Caco-2 (cell line): ENCODE data around the gene NAV3. TPM values are rescaled to one million over a fixed set of nuclear protein-coding genes. Genes with fewer than 3 reads are reported as not detected.

ENCODE experiments used
- BruUV-seq: library from RNA; stranded (reverse); fragments of 400-500 nt; replicated peaks from 2 replicates; lab custom pipeline; 2021; lab: Mats Ljungman, UMichigan
- CTCF ChIA-PET: fragments of 300-600 bp; sonication (Branson Sonifier 250); formaldehyde crosslinking; loops from one replicate; lab custom pipeline; 2022; ENCODE audit warnings: antibody characterized with exemption; lab: Charles Lee
- POLR2A ChIA-PET: fragments of 300-600 bp; sonication (Branson Sonifier 250); formaldehyde crosslinking; loops from one replicate; lab custom pipeline; 2022; ENCODE audit warnings: antibody characterized with exemption; lab: Charles Lee
- DNase-seq, 2 experiments: peaks; one replicate each; pipeline versions ENCODE4 v3.0.0 to v3.0.0-alpha.2; 2020 to 2022
- H3K27me3 ChIP-seq: replicated peaks from 2 replicates; pipeline ENCODE4 v1.6.0; 2011; ENCODE audit warnings: low read length; ENCODE audit not compliant: control insufficient read depth, insufficient read depth
- H3K36me3 ChIP-seq: 2 replicates; pipeline ENCODE4 v1.5.1; 2011; ENCODE audit warnings: low read length; ENCODE audit not compliant: control insufficient read depth, insufficient read depth
- H3K4me1 ChIP-seq: fragments of 250-450 bp; sonication (Bioruptor Pico); 2 replicates; pipeline ENCODE4 v1.5.1; 2020; ENCODE audit warnings: mild to moderate bottlenecking
- H3K4me3 ChIP-seq: 2 replicates; pipeline ENCODE4 v1.5.1; 2011; ENCODE audit warnings: low read depth, mild to moderate bottlenecking, control low read depth, low read length
- H3K9me3 ChIP-seq: fragments of 250-450 bp; sonication (Bioruptor Pico); 2 replicates; pipeline ENCODE4 v1.5.1; 2020; ENCODE audit warnings: mild to moderate bottlenecking, moderate library complexity
- H3K27ac Mint-ChIP-seq: one replicate; pipeline ENCODE4 v1.8.0; 2022; ENCODE audit warnings: mixed read lengths; ENCODE audit not compliant: unreplicated experiment
- H3K27me3 Mint-ChIP-seq: one replicate; pipeline ENCODE4 v1.8.0; 2022; ENCODE audit warnings: mixed read lengths; ENCODE audit not compliant: insufficient read depth, unreplicated experiment
- H3K36me3 Mint-ChIP-seq: one replicate; pipeline ENCODE4 v1.8.0; 2022; ENCODE audit warnings: mild to moderate bottlenecking, mixed read lengths; ENCODE audit not compliant: insufficient read depth, unreplicated experiment
- H3K4me1 Mint-ChIP-seq: one replicate; pipeline ENCODE4 v1.8.0; 2022; ENCODE audit warnings: low read depth, mixed read lengths; ENCODE audit not compliant: unreplicated experiment
- H3K4me3 Mint-ChIP-seq: one replicate; pipeline ENCODE4 v1.8.0; 2022; ENCODE audit warnings: mild to moderate bottlenecking, moderate library complexity, mixed read lengths; ENCODE audit not compliant: unreplicated experiment
- H3K9me3 Mint-ChIP-seq: one replicate; pipeline ENCODE4 v1.8.0; 2022; ENCODE audit warnings: mixed read lengths; ENCODE audit not compliant: unreplicated experiment
- intact Hi-C: fragments of 100-400 bp; cut with micrococcal nuclease; formaldehyde crosslinking; loops from one replicate; pipeline ENCODE4 v1.10.0; 2022; ENCODE audit not compliant: unreplicated experiment
- total RNA-seq: library from RNA; stranded (reverse); gene quantifications from 2 replicates; pipeline ENCODE4 v1.2.3, GENCODE V29; 2022
- TF ChIP-seq, protein P1 (sequence below), 2 experiments: fragments of 200-600 bp in 1 of 2; IDR thresholded peaks; 1 replicate in 1 of 2; 2 replicates in 1 of 2; pipeline versions ENCODE4 v1.5.1 to v1.8.0; 2011 to 2022; ENCODE audit warnings: antibody characterized with exemption in 1 of 2, control low read depth in 1 of 2, inconsistent platforms in 1 of 2, low read depth in 1 of 2, low read length in 1 of 2, mild to moderate bottlenecking in 1 of 2, moderate library complexity in 1 of 2; ENCODE audit not compliant: insufficient read depth in 1 of 2, severe bottlenecking in 1 of 2, unreplicated experiment in 1 of 2

NAV3 gene
- total RNA-seq, 1 experiment from 2014 or later, result 0.45 TPM

DNA sequence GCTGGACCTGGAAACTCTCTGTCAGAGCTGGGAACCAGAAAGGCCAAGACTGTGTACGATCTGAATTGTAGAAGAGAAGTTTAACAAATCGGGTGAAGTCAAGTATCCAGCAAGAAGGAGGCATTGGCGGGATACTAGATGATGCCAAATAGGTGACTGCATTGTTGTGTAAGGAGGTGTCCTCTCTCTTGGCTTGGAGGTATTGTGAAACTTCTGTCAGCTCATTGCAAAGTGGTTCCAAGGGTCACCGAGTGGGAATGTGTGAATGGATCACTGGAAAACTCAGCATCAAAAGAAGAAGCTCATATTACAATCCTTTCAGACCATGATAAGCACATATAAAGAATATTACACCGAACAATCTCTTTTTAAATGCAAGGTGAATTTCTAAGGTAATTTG, 11.7 kb downstream of the NAV3 start:
- Mint-ChIP-seq H3K4me1 (no peaks in the 10 kb centered on the region), H3K27me3 (no peaks in the 10 kb centered on the region), H3K36me3 (no peaks in the 10 kb centered on the region), H3K9me3 (no peaks in the 10 kb centered on the region), H3K4me3 (no peak overlapping the region), H3K27ac (no peak overlapping the region)
- Histone ChIP-seq H3K27me3 (no peaks in the 10 kb centered on the region), H3K36me3 (no peaks in the 10 kb centered on the region), H3K4me3 (no peak overlapping the region), H3K9me3 (no peaks in the 10 kb centered on the region), H3K4me1 (no peaks in the 10 kb centered on the region)
- ChIA-PET POLR2A (no interaction called here), CTCF (interaction anchor here (1.1 kb wide), 1 partner anchor 83 kb away, joined by 4 read pairs; no protein-coding TSS in a partner anchor)
- peak in 1 of 2 experiments; percentile 17 for DNase-seq
- intact Hi-C loops, result loop anchor here (5.0 kb wide), 1 partner anchor 85 kb away; no protein-coding TSS in a partner anchor
- BruUV-seq, result no TSS peak
- TF ChIP-seq, protein P1, sequence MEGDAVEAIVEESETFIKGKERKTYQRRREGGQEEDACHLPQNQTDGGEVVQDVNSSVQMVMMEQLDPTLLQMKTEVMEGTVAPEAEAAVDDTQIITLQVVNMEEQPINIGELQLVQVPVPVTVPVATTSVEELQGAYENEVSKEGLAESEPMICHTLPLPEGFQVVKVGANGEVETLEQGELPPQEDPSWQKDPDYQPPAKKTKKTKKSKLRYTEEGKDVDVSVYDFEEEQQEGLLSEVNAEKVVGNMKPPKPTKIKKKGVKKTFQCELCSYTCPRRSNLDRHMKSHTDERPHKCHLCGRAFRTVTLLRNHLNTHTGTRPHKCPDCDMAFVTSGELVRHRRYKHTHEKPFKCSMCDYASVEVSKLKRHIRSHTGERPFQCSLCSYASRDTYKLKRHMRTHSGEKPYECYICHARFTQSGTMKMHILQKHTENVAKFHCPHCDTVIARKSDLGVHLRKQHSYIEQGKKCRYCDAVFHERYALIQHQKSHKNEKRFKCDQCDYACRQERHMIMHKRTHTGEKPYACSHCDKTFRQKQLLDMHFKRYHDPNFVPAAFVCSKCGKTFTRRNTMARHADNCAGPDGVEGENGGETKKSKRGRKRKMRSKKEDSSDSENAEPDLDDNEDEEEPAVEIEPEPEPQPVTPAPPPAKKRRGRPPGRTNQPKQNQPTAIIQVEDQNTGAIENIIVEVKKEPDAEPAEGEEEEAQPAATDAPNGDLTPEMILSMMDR (IDR thresholded peaks at IDR 0.05; ENCODE audit: insufficient read depth in 1 of 2, low read depth in 1 of 2, low read length in 1 of 2, severe bottlenecking in 1 of 2, unreplicated experiment in 1 of 2), result no peak

DNA sequence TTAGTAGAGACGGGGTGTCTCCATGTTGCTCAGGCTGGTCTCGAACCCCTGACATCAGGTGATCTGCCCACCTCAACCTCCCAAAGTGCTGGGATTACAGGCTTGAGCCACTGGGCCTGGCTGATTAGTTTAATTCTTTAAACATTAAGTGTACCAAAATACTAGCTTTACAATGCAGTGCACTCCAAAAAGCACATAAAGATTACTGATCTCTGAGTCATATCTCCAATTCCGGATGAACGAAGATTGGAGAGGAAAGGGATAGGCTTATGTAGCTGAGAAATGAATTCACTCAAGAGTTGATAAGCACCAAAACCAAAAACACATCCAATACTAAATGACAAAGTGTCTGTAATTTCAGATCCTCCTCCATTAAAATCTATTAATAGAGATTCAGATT, 15.1 kb downstream of the NAV3 start:
- Mint-ChIP-seq H3K9me3 (no peaks in the 10 kb centered on the region), H3K27me3 (no peaks in the 10 kb centered on the region), H3K27ac (no peak overlapping the region), H3K36me3 (no peaks in the 10 kb centered on the region), H3K4me3 (no peak overlapping the region), H3K4me1 (no peaks in the 10 kb centered on the region)
- Histone ChIP-seq H3K4me1 (no peaks in the 10 kb centered on the region), H3K4me3 (no peak overlapping the region), H3K9me3 (no peaks in the 10 kb centered on the region), H3K36me3 (no peaks in the 10 kb centered on the region), H3K27me3 (no peaks in the 10 kb centered on the region)
- ChIA-PET POLR2A (no interaction called here), CTCF (no interaction called here)
- no peak for DNase-seq
- intact Hi-C loops, result no loop called here
- TF ChIP-seq, protein P1 (IDR thresholded peaks at IDR 0.05; ENCODE audit: insufficient read depth in 1 of 2, low read depth in 1 of 2, low read length in 1 of 2, severe bottlenecking in 1 of 2, unreplicated experiment in 1 of 2), result no peak
- no TSS peak for BruUV-seq

DNA sequence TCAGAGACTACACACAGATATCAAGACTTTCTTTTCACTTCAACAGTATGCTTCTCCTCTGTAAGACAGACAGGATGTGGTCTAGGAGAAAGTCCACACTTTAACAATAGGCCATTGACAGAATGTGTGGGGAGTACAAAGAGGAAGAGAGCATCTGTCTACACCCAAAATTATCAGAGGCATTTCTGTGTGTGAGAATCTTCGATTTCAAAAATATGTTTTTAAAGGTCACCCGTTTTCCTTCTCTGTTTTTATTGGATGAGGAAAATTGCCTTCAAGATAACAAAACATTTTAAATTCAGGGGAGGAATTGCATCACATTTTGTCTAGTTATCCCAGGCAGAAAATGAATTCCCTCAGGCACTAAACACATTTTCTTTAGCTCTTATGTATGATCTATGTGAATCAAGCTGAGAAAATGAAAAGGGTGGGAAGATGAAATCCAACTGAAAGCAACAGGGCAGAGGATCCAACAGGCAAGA, 16.4 kb downstream of the NAV3 start:
- ChIA-PET POLR2A (no interaction called here), CTCF (no interaction called here)
- Mint-ChIP-seq H3K36me3 (no peaks in the 10 kb centered on the region), H3K27ac (no peak overlapping the region), H3K4me1 (no peaks in the 10 kb centered on the region), H3K27me3 (no peaks in the 10 kb centered on the region), H3K4me3 (no peak overlapping the region), H3K9me3 (no peaks in the 10 kb centered on the region)
- intact Hi-C loops, result no loop called here
- TF ChIP-seq, protein P1 (IDR thresholded peaks at IDR 0.05; ENCODE audit: insufficient read depth in 1 of 2, low read depth in 1 of 2, low read length in 1 of 2, severe bottlenecking in 1 of 2, unreplicated experiment in 1 of 2), result no peak
- no peaks in the 10 kb centered on the region for H3K36me3 ChIP-seq
- H3K27me3 ChIP-seq, result no peaks in the 10 kb centered on the region
- H3K9me3 ChIP-seq, result no peaks in the 10 kb centered on the region
- BruUV-seq, result no TSS peak
- no peak overlapping the region for H3K4me3 ChIP-seq
- DNase-seq, result no peak
- no peaks in the 10 kb centered on the region for H3K4me1 ChIP-seq
